DOHH2 (cell line): ENCODE data around the gene SAMD4A.

ENCODE experiments used
- EZH2phosphoT487 ChIP-seq: fragments of 200-600 bp; sonication (generic); IDR thresholded peaks from 2 replicates; pipeline ENCODE4 v1.6.1; 2017; ENCODE audit warnings: borderline replicate concordance, mild to moderate bottlenecking, antibody characterized with exemption, low read length, moderate library complexity, mixed read lengths
- TF ChIP-seq, protein P1 (sequence below): fragments of 200-600 bp; sonication (generic); IDR thresholded peaks from one replicate; pipeline ENCODE4 v1.5.1; 2014; ENCODE audit warnings: antibody characterized with exemption, mild to moderate bottlenecking, low read depth, low read length; ENCODE audit not compliant: poor library complexity, severe bottlenecking

DNA sequence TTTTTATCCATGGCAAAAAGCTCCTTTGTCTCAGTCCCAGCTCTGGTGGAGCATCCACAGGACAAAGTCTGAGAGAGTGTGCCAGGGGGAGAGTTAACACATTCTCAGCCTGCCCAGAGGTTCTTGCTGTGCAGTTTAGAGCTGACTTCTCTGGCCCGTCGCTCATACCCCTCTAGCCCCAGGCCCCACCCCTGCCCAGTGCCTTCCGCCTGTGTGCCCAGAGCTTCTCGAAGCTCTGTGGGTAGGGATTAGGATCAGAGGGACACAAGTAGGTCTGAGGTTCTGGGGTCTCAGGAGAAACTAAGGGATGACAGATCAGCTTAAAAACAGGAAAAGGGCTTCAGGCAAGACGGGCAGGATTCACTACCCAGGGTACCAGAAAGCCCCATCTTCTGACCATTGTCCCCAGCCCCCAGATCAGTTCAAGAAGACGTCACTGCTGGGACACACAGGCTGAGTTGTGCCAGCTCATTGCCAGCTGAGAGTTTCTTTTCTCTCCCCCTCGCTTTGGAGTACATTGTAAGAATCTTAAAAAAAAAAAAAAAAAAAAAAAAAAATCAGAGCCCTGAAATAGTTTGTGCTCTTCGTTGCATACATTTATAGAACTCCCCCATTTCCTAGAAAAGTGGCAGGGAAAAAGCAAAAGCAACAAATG lies 208.7 kb downstream of the SAMD4A start:
- TF ChIP-seq, protein P1, sequence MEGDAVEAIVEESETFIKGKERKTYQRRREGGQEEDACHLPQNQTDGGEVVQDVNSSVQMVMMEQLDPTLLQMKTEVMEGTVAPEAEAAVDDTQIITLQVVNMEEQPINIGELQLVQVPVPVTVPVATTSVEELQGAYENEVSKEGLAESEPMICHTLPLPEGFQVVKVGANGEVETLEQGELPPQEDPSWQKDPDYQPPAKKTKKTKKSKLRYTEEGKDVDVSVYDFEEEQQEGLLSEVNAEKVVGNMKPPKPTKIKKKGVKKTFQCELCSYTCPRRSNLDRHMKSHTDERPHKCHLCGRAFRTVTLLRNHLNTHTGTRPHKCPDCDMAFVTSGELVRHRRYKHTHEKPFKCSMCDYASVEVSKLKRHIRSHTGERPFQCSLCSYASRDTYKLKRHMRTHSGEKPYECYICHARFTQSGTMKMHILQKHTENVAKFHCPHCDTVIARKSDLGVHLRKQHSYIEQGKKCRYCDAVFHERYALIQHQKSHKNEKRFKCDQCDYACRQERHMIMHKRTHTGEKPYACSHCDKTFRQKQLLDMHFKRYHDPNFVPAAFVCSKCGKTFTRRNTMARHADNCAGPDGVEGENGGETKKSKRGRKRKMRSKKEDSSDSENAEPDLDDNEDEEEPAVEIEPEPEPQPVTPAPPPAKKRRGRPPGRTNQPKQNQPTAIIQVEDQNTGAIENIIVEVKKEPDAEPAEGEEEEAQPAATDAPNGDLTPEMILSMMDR, result no peak
- no peak for TF ChIP-seq EZH2phosphoT487
